Mesodermal cell (in vitro differentiated cells): ENCODE data around the gene REG4.
"Not testable (repeated sequence)": the region's sequence is repeated elsewhere in the genome, so short reads cannot be mapped to it uniquely, and the experiment has no call there.

Experiments
- H3K27ac ChIP-seq: 2 replicates; pipeline ENCODE4 v1.7.0; 2013; ENCODE audit warnings: mild to moderate bottlenecking, low read depth, low read length, moderate library complexity; ENCODE audit not compliant: severe bottlenecking
- H3K36me3 ChIP-seq: 2 replicates; pipeline ENCODE4 v1.7.1; 2013; ENCODE audit warnings: mild to moderate bottlenecking, low read length, moderate library complexity; ENCODE audit not compliant: control insufficient read depth, insufficient read depth
- H3K4me1 ChIP-seq: one replicate; pipeline ENCODE4 v1.7.1; 2013; ENCODE audit warnings: mild to moderate bottlenecking, low read length; ENCODE audit not compliant: insufficient read depth, control insufficient read depth, poor library complexity, severe bottlenecking
- H3K4me3 ChIP-seq: 2 replicates; pipeline ENCODE4 v1.7.0; 2013; ENCODE audit warnings: low read length, control low read depth, mild to moderate bottlenecking; ENCODE audit not compliant: insufficient read depth, poor library complexity, severe bottlenecking; ENCODE audit errors: extremely low read depth
- H3K9me3 ChIP-seq: 2 replicates; pipeline ENCODE4 v1.7.1; 2013; ENCODE audit warnings: mild to moderate bottlenecking, low read length, moderate library complexity; ENCODE audit not compliant: control insufficient read depth
- WGBS, 2 experiments: methylation state at CpG; one replicate each; pipeline ENCODE4 v1.1.5; 2013; ENCODE audit warnings: missing lambda C conversion rate in 2 of 2; ENCODE audit not compliant: insufficient coverage in 2 of 2; 5-methylcytosine and 5-hydroxymethylcytosine counted together

Gene REG4

GRCh38 chr1:119829625-119830024 lies 18.4 kb upstream of the REG4 start:
- H3K36me3 ChIP-seq, result no peaks in the 10 kb centered on the region
- H3K27ac ChIP-seq, result no peak overlapping the region
- no peak overlapping the region for H3K4me3 ChIP-seq
- H3K9me3 ChIP-seq, result no peaks in the 10 kb centered on the region
- no peaks in the 10 kb centered on the region for H3K4me1 ChIP-seq
- WGBS, 2 experiments, result 73 to 75% methylated on average over 4 of the region's 4 CpGs

- H3K9me3 ChIP-seq, H3K27ac ChIP-seq, H3K4me3 ChIP-seq, H3K36me3 ChIP-seq, H3K4me1 ChIP-seq: not testable (repeated sequence)
These were observed 17.7 kb upstream of the REG4 start for GRCh38 chr1:119829006-119829405.

- H3K9me3 ChIP-seq, result no peaks in the 10 kb centered on the region
- no CpG with 5 or more reads among the region's 3 CpGs for WGBS, 2 experiments
These were observed 17.0 kb upstream of the REG4 start for GRCh38 chr1:119828266-119828665.

GRCh38 chr1:119827010-119827409 lies 15.8 kb upstream of the REG4 start:
- Histone ChIP-seq H3K36me3 (no peaks in the 10 kb centered on the region), H3K4me1 (no peaks in the 10 kb centered on the region), H3K4me3 (no peak overlapping the region), H3K9me3 (no peaks in the 10 kb centered on the region), H3K27ac (no peak overlapping the region)
- 78 to 88% methylated on average over 1 of the region's 1 CpG for WGBS, 2 experiments

More at GRCh38 chr1:119828266-119828665, 17.0 kb upstream of the REG4 start:
- Histone ChIP-seq H3K27ac (no peak overlapping the region), H3K36me3 (no peaks in the 10 kb centered on the region), H3K4me1 (no peaks in the 10 kb centered on the region), H3K4me3 (no peak overlapping the region)

- Histone ChIP-seq H3K27ac (no peak overlapping the region), H3K4me1 (no peaks in the 10 kb centered on the region), H3K9me3 (no peaks in the 10 kb centered on the region), H3K4me3 (no peak overlapping the region), H3K36me3 (no peaks in the 10 kb centered on the region)
- WGBS, 2 experiments, result 95 to 100% methylated on average over 2 of the region's 3 CpGs
These were observed 11.1 kb upstream of the REG4 start for GRCh38 chr1:119822406-119822805.

GRCh38 chr1:119818181-119818580 lies 6.9 kb upstream of the REG4 start:
- Histone ChIP-seq H3K4me1 (peaks cover 4% of the 10 kb centered on the region), H3K36me3 (no peaks in the 10 kb centered on the region), H3K9me3 (no peaks in the 10 kb centered on the region), H3K4me3 (no peak overlapping the region), H3K27ac (no peak overlapping the region)
- WGBS, 2 experiments, result 100% methylated on average over 2 of the region's 2 CpGs; no CpG with 5 or more reads in 1 of the 2 experiments

GRCh38 chr1:119816407-119816806 lies 5.1 kb upstream of the REG4 start:
- no peaks in the 10 kb centered on the region for H3K9me3 ChIP-seq
- no peak overlapping the region for H3K27ac ChIP-seq
- H3K36me3 ChIP-seq, result no peaks in the 10 kb centered on the region
- WGBS, 2 experiments, result 62 to 86% methylated on average over 1 of the region's 2 CpGs
- peaks cover 4% of the 10 kb centered on the region for H3K4me1 ChIP-seq
- H3K4me3 ChIP-seq, result no peak overlapping the region

- Histone ChIP-seq H3K9me3 (no peaks in the 10 kb centered on the region), H3K27ac (no peak overlapping the region), H3K4me1 (peaks cover 4% of the 10 kb centered on the region), H3K4me3 (no peak overlapping the region), H3K36me3 (no peaks in the 10 kb centered on the region)
- WGBS, 2 experiments, result 92 to 93% methylated on average over 5 to 6 of the region's 7 CpGs
These were observed 4.7 kb upstream of the REG4 start for GRCh38 chr1:119815928-119816327.

GRCh38 chr1:119815361-119815760 lies 4.1 kb upstream of the REG4 start:
- Histone ChIP-seq H3K4me3 (no peak overlapping the region), H3K4me1 (peaks cover 4% of the 10 kb centered on the region), H3K27ac (no peak overlapping the region), H3K9me3 (no peaks in the 10 kb centered on the region), H3K36me3 (no peaks in the 10 kb centered on the region)
- WGBS, 2 experiments, result 90 to 93% methylated on average over 2 to 3 of the region's 3 CpGs

GRCh38 chr1:119814288-119814687 lies 3.0 kb upstream of the REG4 start:
- WGBS, 2 experiments, result 91 to 100% methylated on average over 1 of the region's 1 CpG

GRCh38 chr1:119811985-119812557 lies 811 bp upstream of the REG4 start:
- no peak overlapping the region for H3K4me3 ChIP-seq
- peaks cover 4% of the 10 kb centered on the region for H3K4me1 ChIP-seq
- H3K9me3 ChIP-seq, result no peaks in the 10 kb centered on the region
- no peak overlapping the region for H3K27ac ChIP-seq
- 67 to 83% methylated on average over 1 of the region's 2 CpGs for WGBS, 2 experiments
- no peaks in the 10 kb centered on the region for H3K36me3 ChIP-seq

More at GRCh38 chr1:119814288-119814687, 3.0 kb upstream of the REG4 start:
- Histone ChIP-seq H3K9me3 (no peaks in the 10 kb centered on the region), H3K4me1 (peaks cover 4% of the 10 kb centered on the region), H3K27ac (no peak overlapping the region), H3K36me3 (no peaks in the 10 kb centered on the region), H3K4me3 (no peak overlapping the region)
